A549 (cell line): ENCODE measurements around the gene SH3PXD2A. TPM values are rescaled to one million over a fixed set of nuclear protein-coding genes. Genes with fewer than 3 reads are reported as not detected.

Experiments
- ATAC-seq, 2 experiments: fragments of 200-7000 bp in 1 of 2; fragments of >200 bp in 1 of 2; cut with Nextera tagmentation in 1 of 2; cut with Tn5 transposase in 1 of 2; 3 replicates each; pipeline versions ENCODE4 v1.8.0 to v1.9.1; 2018 to 2020; ENCODE audit warnings: mild to moderate bottlenecking in 1 of 2, moderate library complexity in 1 of 2
- CTCF ChIA-PET: fragments of 300-600 bp; sonication (Branson Sonifier 250); formaldehyde crosslinking; extraction: SDS; loops from one replicate; lab custom pipeline; 2021; ENCODE audit warnings: antibody characterized with exemption, inconsistent platforms; lab: Yijun Ruan, JAX
- POLR2A ChIA-PET: fragments of 350-600 bp; formaldehyde crosslinking; extraction: SDS; loops from one replicate; lab custom pipeline; 2021; ENCODE audit warnings: antibody characterized with exemption, inconsistent platforms; lab: Yijun Ruan, JAX
- DNase-seq, 2 experiments: peaks; one replicate each; pipeline versions ENCODE4 v3.0.0 to v3.0.0-alpha.2; 2011 to 2016; ENCODE audit warnings: low read depth in 1 of 2, low spot score in 1 of 2
- FAIRE-seq: peaks from 2 replicates; lab custom pipeline; 2011; peaks lifted over from hg19 to GRCh38; lab: Jason Lieb, UNC
- H3K27ac ChIP-seq, 2 experiments: fragments of >200 bp; sonication (Bioruptor Twin); formaldehyde crosslinking; 3 replicates each; pipeline ENCODE4 v1.5.1; 2016 to 2017
- H3K4me1 ChIP-seq: fragments of >200 bp; sonication (Bioruptor Twin); formaldehyde crosslinking; 3 replicates; pipeline ENCODE4 v1.6.1; 2016
- H3K4me2 ChIP-seq: fragments of >200 bp; sonication (Bioruptor Twin); formaldehyde crosslinking; 3 replicates; pipeline ENCODE4 v1.6.1; 2016
- H3K4me3 ChIP-seq: fragments of >200 bp; sonication (Bioruptor Twin); formaldehyde crosslinking; 3 replicates; pipeline ENCODE4 v1.5.1; 2016
- H3K9me3 ChIP-seq: fragments of >200 bp; sonication (Bioruptor Twin); formaldehyde crosslinking; 3 replicates; pipeline ENCODE4 v1.6.1; 2016
- BCL3 ChIP-seq: fragments of >200 bp; sonication (Bioruptor Twin); formaldehyde crosslinking; IDR thresholded peaks from 3 replicates; pipeline ENCODE4 v1.6.1; 2016
- BHLHE40 ChIP-seq: IDR thresholded peaks from 2 replicates; pipeline ENCODE4 v1.6.1; 2012; ENCODE audit warnings: low read depth, low read length, inconsistent platforms
- CBX2 ChIP-seq: fragments of 200-600 bp; sonication (generic); IDR thresholded peaks from 2 replicates; pipeline ENCODE4 v1.6.1; 2016; ENCODE audit warnings: low read depth, mild to moderate bottlenecking, borderline replicate concordance
- CHD2 ChIP-seq: fragments of 150-350 bp; IDR thresholded peaks from 2 replicates; pipeline ENCODE4 v1.6.1; 2014; ENCODE audit warnings: low read length; ENCODE audit not compliant: partially characterized antibody
- CTCF ChIP-seq: fragments of >200 bp; sonication (Bioruptor Twin); formaldehyde crosslinking; IDR thresholded peaks from 3 replicates; pipeline ENCODE4 v1.5.1; 2016
- EHF ChIP-seq: fragments of 250-450 bp; sonication (Bioruptor Pico); IDR thresholded peaks from 2 replicates; pipeline ENCODE4 v1.5.0; 2020; ENCODE audit warnings: mild to moderate bottlenecking
- EHMT2 ChIP-seq: fragments of 200-600 bp; sonication (generic); IDR thresholded peaks from 2 replicates; pipeline ENCODE4 v1.6.1; 2016; ENCODE audit warnings: antibody characterized with exemption, low read depth, mild to moderate bottlenecking, moderate library complexity
- ELK1 ChIP-seq: fragments of 150-350 bp; IDR thresholded peaks from 2 replicates; pipeline ENCODE4 v1.6.1; 2014; ENCODE audit warnings: low read depth, mild to moderate bottlenecking, low read length
- HOXB5 ChIP-seq: fragments of 250-450 bp; sonication (Bioruptor Pico); IDR thresholded peaks from 2 replicates; pipeline ENCODE4 v1.5.0; 2020; ENCODE audit warnings: mild to moderate bottlenecking, moderate library complexity
- JUN ChIP-seq, 2 experiments: fragments of >200 bp; sonication (Bioruptor Twin); formaldehyde crosslinking; IDR thresholded peaks; 2 replicates in 1 of 2; 3 replicates in 1 of 2; pipeline ENCODE4 v1.6.1; 2016 to 2017
- KDM1A ChIP-seq: fragments of 200-600 bp; sonication (generic); IDR thresholded peaks from 2 replicates; pipeline ENCODE4 v1.6.1; 2016; ENCODE audit warnings: low read depth, mild to moderate bottlenecking
- KDM5A ChIP-seq: fragments of 200-600 bp; sonication (generic); IDR thresholded peaks from 2 replicates; pipeline ENCODE4 v1.6.1; 2016; ENCODE audit warnings: antibody characterized with exemption, mild to moderate bottlenecking
- MAFK ChIP-seq: fragments of 450-650 bp; IDR thresholded peaks from 2 replicates; pipeline ENCODE4 v1.6.1; 2014; ENCODE audit not compliant: partially characterized antibody
- MAX ChIP-seq: IDR thresholded peaks from 2 replicates; pipeline ENCODE4 v1.6.1; 2012
- MAZ ChIP-seq: fragments of 150-350 bp; IDR thresholded peaks from 2 replicates; pipeline ENCODE4 v1.6.1; 2014; ENCODE audit warnings: antibody characterized with exemption, low read depth, low read length, borderline replicate concordance
- NR3C1 ChIP-seq: fragments of >200 bp; sonication (Bioruptor Twin); formaldehyde crosslinking; IDR thresholded peaks from 3 replicates; pipeline ENCODE4 v1.6.1; 2017
- POLR2AphosphoS2 ChIP-seq: conservative IDR thresholded peaks from 2 replicates; pipeline ENCODE4 v1.6.1; 2012; ENCODE audit warnings: low read length, improper control_type of control experiment, inconsistent platforms
- RARB ChIP-seq: fragments of 250-450 bp; sonication (Bioruptor Pico); IDR thresholded peaks from 2 replicates; pipeline ENCODE4 v1.8.0; 2021; ENCODE audit warnings: mild to moderate bottlenecking, moderate library complexity
- RFX5 ChIP-seq: fragments of 450-650 bp; IDR thresholded peaks from 2 replicates; pipeline ENCODE4 v1.7.1; 2014; ENCODE audit warnings: antibody characterized with exemption, mild to moderate bottlenecking, moderate library complexity
- RNF2 ChIP-seq: fragments of 200-600 bp; sonication (generic); IDR thresholded peaks from 2 replicates; pipeline ENCODE4 v1.6.1; 2016; ENCODE audit warnings: low read depth, mild to moderate bottlenecking, antibody characterized with exemption, moderate library complexity, borderline replicate concordance
- SMC3 ChIP-seq: fragments of >200 bp; sonication (Bioruptor Twin); formaldehyde crosslinking; IDR thresholded peaks from 3 replicates; pipeline ENCODE4 v1.6.1; 2018; ENCODE audit warnings: inconsistent platforms
- ZC3H11A ChIP-seq: fragments of 450-650 bp; IDR thresholded peaks from 2 replicates; pipeline ENCODE4 v1.6.1; 2014; ENCODE audit warnings: antibody characterized with exemption, mild to moderate bottlenecking
- ZSCAN20 ChIP-seq: fragments of 250-450 bp; sonication (Bioruptor Pico); IDR thresholded peaks from 2 replicates; pipeline ENCODE4 v1.8.0; 2022; ENCODE audit warnings: mild to moderate bottlenecking, moderate library complexity
- WGBS: methylation state at CpG from one replicate; pipeline ENCODE4 v1.1.6; 2017; ENCODE audit errors: missing lambda C conversion rate; 5-methylcytosine and 5-hydroxymethylcytosine counted together
- polyA plus RNA-seq, 4 experiments: library from polyadenylated mRNA; depleted of rRNA in 3 of 4; stranded (reverse); fragments of >200 nt; fragmentation: RNase III in 1 of 4; extraction: RNeasy Plus Mini Kit Qiagen cat#74134 plus additional on column Dnase treatment in 1 of 4; gene quantifications; 2 replicates in 3 of 4; 3 replicates in 1 of 4; pipeline ENCODE4 v1.2.3, GENCODE V29; 2011 to 2017

The SH3PXD2A gene
- polyA plus RNA-seq, 2 of the 4 experiments (the other 2 are of a cell fraction) = 2.4 to 3.9 TPM

GRCh38 chr10:103812432-103812831 lies 42.9 kb downstream of the SH3PXD2A start:
- Histone ChIP-seq H3K27ac (peak overlapping the region; percentile 6 to 20; a peak in 2 of 6 replicates), H3K4me2 (peak overlapping the region; percentile 26; the same call in 1 of the 3 replicates), H3K4me1 (peaks cover 37% of the 10 kb centered on the region), H3K9me3 (no peaks in the 10 kb centered on the region), H3K4me3 (no peak overlapping the region)
- WGBS = 62% methylated on average over 4 of the region's 4 CpGs
- ChIA-PET POLR2A (no interaction called here), CTCF (interaction anchor here (2.3 kb wide), 1 partner anchor 126 kb away, joined by 6 read pairs; no protein-coding TSS in a partner anchor)
- FAIRE-seq (no peak), ATAC-seq (no peak), DNase-seq (no peak)
- TF ChIP-seq ELK1 = no peak
- TF ChIP-seq MAFK = no peak
- TF ChIP-seq RFX5 = no peak
- TF ChIP-seq MAZ = no peak
- TF ChIP-seq NR3C1 = no peak
- TF ChIP-seq RNF2 = no peak
- no peak for TF ChIP-seq RARB (CRISPR knock-in tag)

- FAIRE-seq (no peak), ATAC-seq (no peak), DNase-seq (no peak)
- H3K4me3 ChIP-seq = no peak overlapping the region
- 56% methylated on average over 3 of the region's 3 CpGs for WGBS
- no peaks in the 10 kb centered on the region for H3K9me3 ChIP-seq
- peak overlapping the region; percentile 26; the same call in 1 of the 3 replicates for H3K4me2 ChIP-seq
- CTCF ChIA-PET = interaction anchor here (2.3 kb wide), 1 partner anchor 125 kb away, joined by 6 read pairs; no protein-coding TSS in a partner anchor
- H3K27ac ChIP-seq = peak overlapping the region; percentile 6 to 20; a peak in 2 of 6 replicates
- POLR2A ChIA-PET = no interaction called here
- H3K4me1 ChIP-seq = peaks cover 37% of the 10 kb centered on the region
- TF ChIP-seq MAX (no peak), ZSCAN20 (CRISPR knock-in tag) (no peak), MAZ (no peak), MAFK (no peak), ZC3H11A (no peak), KDM1A (no peak), EHF (no peak), EHMT2 (no peak), BCL3 (no peak), HOXB5 (no peak), KDM5A (no peak), SMC3 (no peak), CBX2 (no peak), CHD2 (no peak), JUN (IDR thresholded peaks at IDR 0.05) (no peak), POLR2AphosphoS2 (no peak), CTCF (no peak), BHLHE40 (no peak)
Measured at GRCh38 chr10:103812004-103812403, 43.4 kb downstream of the SH3PXD2A start.
